GM23248 (cell line): ENCODE measurements around the gene BRD7.

Experiments used
- EZH2 ChIP-seq: fragments of 200-600 bp; sonication (generic); IDR thresholded peaks from 2 replicates; pipeline ENCODE4 v1.6.1; 2018; ENCODE audit warnings: antibody characterized with exemption, mild to moderate bottlenecking; ENCODE audit not compliant: insufficient read depth, poor library complexity, severe bottlenecking
- EZH2phosphoT487 ChIP-seq: fragments of 200-600 bp; sonication (generic); IDR thresholded peaks from 2 replicates; pipeline ENCODE4 v1.6.1; 2018; ENCODE audit warnings: antibody characterized with exemption, moderate library complexity, mild to moderate bottlenecking, low read depth; ENCODE audit not compliant: insufficient read depth

DNA sequence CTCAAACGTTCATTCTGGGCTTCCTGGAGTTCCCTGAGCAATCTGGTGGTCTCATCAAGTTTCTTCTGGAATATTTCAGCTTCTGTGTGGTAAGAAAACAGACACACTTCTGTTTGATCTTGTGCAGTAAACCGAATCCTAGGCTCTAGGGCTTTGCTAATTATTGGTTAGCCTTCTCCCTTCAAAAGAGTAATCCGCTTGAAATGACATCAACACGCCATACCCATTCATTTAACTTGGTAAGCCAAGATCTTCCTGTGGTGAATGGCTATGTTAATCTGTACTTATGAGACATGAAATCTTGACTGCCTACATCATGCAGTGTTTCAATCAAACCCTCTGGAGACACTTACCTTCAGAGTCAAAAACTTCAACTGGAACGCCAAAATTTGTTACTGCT, 48.5 kb downstream of the BRD7 start:
- TF ChIP-seq EZH2, result no peak
- no peak for TF ChIP-seq EZH2phosphoT487
